ENCODE measurements around the gene ERCC4. TPM values are rescaled to one million over a fixed set of nuclear protein-coding genes. Genes with fewer than 3 reads are reported as not detected.

ERCC4 gene
- total and polyA plus RNA-seq, 2 of the 8 experiments (the other 6 are each of a cell fraction or from before 2014, with no cell fraction given): 1.6 to 13.2 TPM

DNA sequence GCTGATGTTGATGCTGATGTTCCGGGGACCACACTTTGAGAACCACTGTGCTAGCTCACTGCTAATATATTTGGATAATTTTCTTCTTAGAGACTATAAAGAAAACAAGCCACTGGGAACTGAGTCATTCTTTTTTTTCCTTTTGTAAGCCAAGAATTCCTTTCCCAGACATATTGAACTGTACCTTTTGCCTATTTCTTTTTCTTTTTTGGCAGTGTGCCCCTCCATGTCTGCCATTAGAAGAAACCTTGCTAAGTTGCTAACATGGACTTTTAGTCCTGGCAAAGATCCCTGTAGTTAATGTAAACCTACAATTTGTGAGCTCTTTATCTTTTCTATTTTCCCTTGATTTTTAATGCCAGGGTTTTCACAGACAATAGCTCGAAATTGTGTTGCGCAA lies 17.3 kb upstream of the ERCC4 start:
- H3K9ac ChIP-seq (replicated peaks in 1 of 4; ENCODE audit: extremely low read depth in 1 of 4, low read depth in 3 of 4, low read length in 3 of 4): no peak overlapping the region
- H3K4me3 ChIP-seq (ENCODE audit: extremely low read depth in 1 of 4, insufficient read depth in 2 of 4, low read depth in 3 of 4, low read length in 4 of 4): no peak overlapping the region
- FAIRE-seq (no peak), DNase-seq (ENCODE audit: low read depth in 1 of 2, low spot score in 2 of 2) (no peak)
- no peak overlapping the region for H2BK5ac ChIP-seq (ENCODE audit: low read depth, low read length)
- H3K36me3 ChIP-seq (ENCODE audit: control insufficient read depth in 2 of 4, insufficient read depth in 4 of 4, low read length in 3 of 4): no peaks in the 10 kb centered on the region
- H3K23me2 ChIP-seq (ENCODE audit: low read depth, low read length): no peaks in the 10 kb centered on the region
- 100% methylated on average over 3 of the region's 3 CpGs; no CpG with 5 or more reads in 1 of the 2 experiments for WGBS, 2 experiments (ENCODE audit: extremely low coverage in 1 of 2, insufficient coverage in 1 of 2, insufficient read length in 1 of 2, insufficient replicate concordance in 2 of 2, low coverage in 1 of 2, low lambda C conversion rate in 2 of 2, missing lambda C conversion rate in 1 of 2)
- no peak overlapping the region for H3K23ac ChIP-seq (ENCODE audit: insufficient read length)
- H4K20me1 ChIP-seq (replicated peaks in 1 of 2; ENCODE audit: control insufficient read depth in 1 of 2, insufficient read depth in 2 of 2, low read length in 2 of 2): no peaks in the 10 kb centered on the region
- no peak overlapping the region for H2BK20ac ChIP-seq (ENCODE audit: low read length)
- H2AFZ ChIP-seq (ENCODE audit: low read length): no peak overlapping the region
- H2BK120ac ChIP-seq (replicated peaks; ENCODE audit: low read depth, low read length): no peak overlapping the region
- H3K14ac ChIP-seq (ENCODE audit: insufficient read length): no peak overlapping the region
- H3K4me1 ChIP-seq (replicated peaks in 1 of 4; ENCODE audit: control insufficient read depth in 3 of 4, insufficient read depth in 4 of 4, low read length in 3 of 4): no peaks in the 10 kb centered on the region
- H3K56ac ChIP-seq (replicated peaks; ENCODE audit: insufficient read length, low read depth, low read length): no peak overlapping the region
- H2AK5ac ChIP-seq (ENCODE audit: low read depth, low read length): no peak overlapping the region
- H3K27me3 ChIP-seq (replicated peaks in 1 of 4; ENCODE audit: control insufficient read depth in 3 of 4, extremely low read depth in 1 of 4, insufficient read depth in 3 of 4, low read length in 3 of 4): no peaks in the 10 kb centered on the region
- no peak overlapping the region for H2BK12ac ChIP-seq (ENCODE audit: low read depth, low read length)
- H3K4ac ChIP-seq (replicated peaks; ENCODE audit: insufficient read length, low read depth, low read length): no peak overlapping the region
- no peak overlapping the region for H3K18ac ChIP-seq (ENCODE audit: extremely low read depth, low read length)
- no peak overlapping the region for H4K5ac ChIP-seq (ENCODE audit: insufficient read length, low read depth, low read length)
- H4K8ac ChIP-seq (ENCODE audit: extremely low read depth, insufficient read depth, low read length): no peak overlapping the region
- H2BK15ac ChIP-seq (ENCODE audit: low read length): no peak overlapping the region
- no peaks in the 10 kb centered on the region for H3K79me2 ChIP-seq (ENCODE audit: control insufficient read depth in 1 of 2, insufficient read depth in 2 of 2, low read length in 2 of 2)
- H4K91ac ChIP-seq (replicated peaks; ENCODE audit: insufficient read length, low read length): no peak overlapping the region
- no peak overlapping the region for H3K27ac ChIP-seq (ENCODE audit: low read depth, low read length)
- ChIA-PET CTCF (ENCODE audit: partially characterized antibody) (interaction anchor here (1.0 to 1.7 kb wide), 5 partner anchors 16 to 383 kb away, joined by 3 to 6 read pairs (median 4); partner anchors contain the start of gene ERCC4), POLR2A (ENCODE audit: partially characterized antibody) (no interaction called here)
- H3K9me3 ChIP-seq (ENCODE audit: insufficient read depth in 2 of 2, low read depth in 1 of 2, low read length in 1 of 2): no peaks in the 10 kb centered on the region
- no peaks in the 10 kb centered on the region for H3K79me1 ChIP-seq (ENCODE audit: low read depth, low read length)
- no peak overlapping the region for H3K4me2 ChIP-seq (ENCODE audit: insufficient read depth in 1 of 2, low read depth in 2 of 2, low read length in 2 of 2)
- TF ChIP-seq TEAD4 (IDR thresholded peaks at IDR 0.05; ENCODE audit: low read depth, low read length) (no peak), RNF2 (IDR thresholded peaks at IDR 0.05; ENCODE audit: borderline replicate concordance, low read depth, low read length, missing control alignments, poor library complexity, severe bottlenecking) (no peak), TAF1 (IDR thresholded peaks at IDR 0.05; ENCODE audit: low read depth, low read length) (no peak), MAFK (IDR thresholded peaks at IDR 0.05; ENCODE audit: low read depth, low read length) (no peak), EGR1 (IDR thresholded peaks at IDR 0.05; ENCODE audit: borderline replicate concordance, low read depth, low read length) (no peak)
